Measurements from ENCODE around the gene DIAPH2.

DNA sequence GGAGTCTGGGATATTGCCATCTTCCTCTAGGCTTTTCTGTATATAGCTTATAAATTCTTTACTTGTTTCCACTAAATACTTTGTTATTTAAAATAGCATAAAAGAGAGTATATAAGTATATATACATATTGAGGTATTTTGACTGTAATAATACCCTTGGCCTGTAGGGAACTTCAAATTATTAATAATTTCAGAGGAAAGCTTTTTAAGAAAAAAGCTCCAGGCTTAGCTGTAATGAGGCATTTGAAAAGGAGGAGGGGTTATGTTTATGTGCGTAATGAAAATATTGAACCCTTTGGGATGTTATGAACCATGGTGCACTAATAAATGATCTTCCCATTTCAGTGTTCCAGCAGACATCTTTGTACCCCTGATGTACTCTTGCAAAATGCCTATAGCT is 777.1 kb downstream of the DIAPH2 start:
- TF ChIP-seq EZH2phosphoT487 (IDR thresholded peaks at IDR 0.05; ENCODE audit: borderline replicate concordance) = no peak
- no peak for TF ChIP-seq YY1 (IDR thresholded peaks at IDR 0.05; ENCODE audit: extremely low read depth, insufficient replicate concordance, low read depth, low read length)
- TF ChIP-seq, protein P1, sequence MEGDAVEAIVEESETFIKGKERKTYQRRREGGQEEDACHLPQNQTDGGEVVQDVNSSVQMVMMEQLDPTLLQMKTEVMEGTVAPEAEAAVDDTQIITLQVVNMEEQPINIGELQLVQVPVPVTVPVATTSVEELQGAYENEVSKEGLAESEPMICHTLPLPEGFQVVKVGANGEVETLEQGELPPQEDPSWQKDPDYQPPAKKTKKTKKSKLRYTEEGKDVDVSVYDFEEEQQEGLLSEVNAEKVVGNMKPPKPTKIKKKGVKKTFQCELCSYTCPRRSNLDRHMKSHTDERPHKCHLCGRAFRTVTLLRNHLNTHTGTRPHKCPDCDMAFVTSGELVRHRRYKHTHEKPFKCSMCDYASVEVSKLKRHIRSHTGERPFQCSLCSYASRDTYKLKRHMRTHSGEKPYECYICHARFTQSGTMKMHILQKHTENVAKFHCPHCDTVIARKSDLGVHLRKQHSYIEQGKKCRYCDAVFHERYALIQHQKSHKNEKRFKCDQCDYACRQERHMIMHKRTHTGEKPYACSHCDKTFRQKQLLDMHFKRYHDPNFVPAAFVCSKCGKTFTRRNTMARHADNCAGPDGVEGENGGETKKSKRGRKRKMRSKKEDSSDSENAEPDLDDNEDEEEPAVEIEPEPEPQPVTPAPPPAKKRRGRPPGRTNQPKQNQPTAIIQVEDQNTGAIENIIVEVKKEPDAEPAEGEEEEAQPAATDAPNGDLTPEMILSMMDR (IDR thresholded peaks at IDR 0.05 in 2 of 3, conservative IDR thresholded peaks at IDR 0.05 in 1 of 3; ENCODE audit: borderline replicate concordance in 1 of 3, insufficient read depth in 1 of 3, low read depth in 2 of 3, low read length in 2 of 3) = no peak
- TF ChIP-seq, protein P2, sequence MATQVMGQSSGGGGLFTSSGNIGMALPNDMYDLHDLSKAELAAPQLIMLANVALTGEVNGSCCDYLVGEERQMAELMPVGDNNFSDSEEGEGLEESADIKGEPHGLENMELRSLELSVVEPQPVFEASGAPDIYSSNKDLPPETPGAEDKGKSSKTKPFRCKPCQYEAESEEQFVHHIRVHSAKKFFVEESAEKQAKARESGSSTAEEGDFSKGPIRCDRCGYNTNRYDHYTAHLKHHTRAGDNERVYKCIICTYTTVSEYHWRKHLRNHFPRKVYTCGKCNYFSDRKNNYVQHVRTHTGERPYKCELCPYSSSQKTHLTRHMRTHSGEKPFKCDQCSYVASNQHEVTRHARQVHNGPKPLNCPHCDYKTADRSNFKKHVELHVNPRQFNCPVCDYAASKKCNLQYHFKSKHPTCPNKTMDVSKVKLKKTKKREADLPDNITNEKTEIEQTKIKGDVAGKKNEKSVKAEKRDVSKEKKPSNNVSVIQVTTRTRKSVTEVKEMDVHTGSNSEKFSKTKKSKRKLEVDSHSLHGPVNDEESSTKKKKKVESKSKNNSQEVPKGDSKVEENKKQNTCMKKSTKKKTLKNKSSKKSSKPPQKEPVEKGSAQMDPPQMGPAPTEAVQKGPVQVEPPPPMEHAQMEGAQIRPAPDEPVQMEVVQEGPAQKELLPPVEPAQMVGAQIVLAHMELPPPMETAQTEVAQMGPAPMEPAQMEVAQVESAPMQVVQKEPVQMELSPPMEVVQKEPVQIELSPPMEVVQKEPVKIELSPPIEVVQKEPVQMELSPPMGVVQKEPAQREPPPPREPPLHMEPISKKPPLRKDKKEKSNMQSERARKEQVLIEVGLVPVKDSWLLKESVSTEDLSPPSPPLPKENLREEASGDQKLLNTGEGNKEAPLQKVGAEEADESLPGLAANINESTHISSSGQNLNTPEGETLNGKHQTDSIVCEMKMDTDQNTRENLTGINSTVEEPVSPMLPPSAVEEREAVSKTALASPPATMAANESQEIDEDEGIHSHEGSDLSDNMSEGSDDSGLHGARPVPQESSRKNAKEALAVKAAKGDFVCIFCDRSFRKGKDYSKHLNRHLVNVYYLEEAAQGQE (IDR thresholded peaks at IDR 0.05; ENCODE audit: low read depth) = no peak
- no peak for TF ChIP-seq POLR2AphosphoS5 (IDR thresholded peaks at IDR 0.05; ENCODE audit: low read depth, low read length)
- no peak for TF ChIP-seq ZFX (IDR thresholded peaks at IDR 0.05)
- no peak for TF ChIP-seq EZH2 (IDR thresholded peaks at IDR 0.05)
- TF ChIP-seq TCF7L2 (IDR thresholded peaks at IDR 0.05; ENCODE audit: borderline replicate concordance, extremely low read depth, insufficient read depth, insufficient read length) = no peak

Measured in HCT116 (cell line).